NT2/D1 (cell line): ENCODE measurements around the gene RBM47.

Source experiments
- DNase-seq: peaks from one replicate; pipeline ENCODE4 v3.0.0-alpha.2; 2011; ENCODE audit warnings: low read depth, low spot score
- H3K27me3 ChIP-seq: 2 replicates; pipeline ENCODE4 v1.6.0; 2011; ENCODE audit warnings: mild to moderate bottlenecking; ENCODE audit not compliant: insufficient read length, insufficient read depth
- H3K36me3 ChIP-seq: 2 replicates; pipeline ENCODE4 v1.6.1; 2011; ENCODE audit warnings: mild to moderate bottlenecking, low read length, mixed read lengths; ENCODE audit not compliant: insufficient read depth, insufficient read length
- H3K4me1 ChIP-seq: 2 replicates; pipeline ENCODE4 v1.5.1; 2011; ENCODE audit not compliant: insufficient read depth, insufficient read length
- H3K4me3 ChIP-seq: 2 replicates; pipeline ENCODE4 v1.5.1; 2011; ENCODE audit warnings: low read depth; ENCODE audit not compliant: insufficient read length
- H3K9ac ChIP-seq: 2 replicates; pipeline ENCODE4 v1.6.0; 2011; ENCODE audit warnings: low read depth; ENCODE audit not compliant: insufficient read length
- H3K9me3 ChIP-seq: 2 replicates; pipeline ENCODE4 v1.5.1; 2011; ENCODE audit warnings: mild to moderate bottlenecking, low read length; ENCODE audit not compliant: insufficient read depth
- SUZ12 ChIP-seq: IDR thresholded peaks from 2 replicates; pipeline ENCODE4 v1.6.1; 2011; ENCODE audit not compliant: insufficient read length, insufficient read depth; ENCODE audit errors: extremely low read depth
- YY1 ChIP-seq: IDR thresholded peaks from 2 replicates; pipeline ENCODE4 v1.6.1; 2011; ENCODE audit not compliant: insufficient read length, insufficient read depth
- ZNF274 ChIP-seq: IDR thresholded peaks from 2 replicates; pipeline ENCODE4 v1.6.1; 2011; ENCODE audit warnings: mild to moderate bottlenecking, low read depth, low read length

Gene RBM47

DNA sequence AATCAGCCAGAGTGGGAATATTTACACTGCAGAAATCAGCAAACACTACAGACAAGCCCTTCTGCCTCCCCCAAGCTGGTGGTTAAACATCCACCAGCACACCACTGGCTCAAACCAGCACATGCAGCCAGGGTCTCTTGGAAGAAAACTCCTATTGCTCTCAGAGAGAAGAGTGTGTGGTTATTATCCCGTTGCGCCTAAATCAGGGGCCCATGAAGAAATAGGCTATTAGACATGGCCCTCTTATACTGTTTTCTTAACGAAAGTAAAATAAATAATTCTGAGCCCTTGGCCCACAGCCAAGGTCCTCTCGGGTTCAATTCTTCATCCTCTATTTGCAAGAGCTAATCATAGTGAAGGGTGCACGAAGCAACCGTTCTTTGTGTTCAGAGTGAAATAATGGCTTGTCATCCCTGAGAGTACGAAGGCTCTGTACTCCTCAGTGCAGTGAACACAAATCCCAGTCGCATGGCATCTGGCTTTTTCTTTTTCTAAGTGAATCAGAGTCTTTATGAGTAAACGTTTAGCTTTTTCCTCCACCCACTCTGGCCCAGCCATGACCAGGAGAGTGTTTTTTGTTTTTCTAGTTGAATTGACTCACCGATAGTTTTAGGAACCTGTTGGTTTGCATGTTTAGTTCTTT lies 33.4 kb upstream of the RBM47 start:
- no peak for DNase-seq
- Histone ChIP-seq H3K9ac (no peak overlapping the region), H3K36me3 (no peaks in the 10 kb centered on the region), H3K27me3 (no peaks in the 10 kb centered on the region), H3K9me3 (no peaks in the 10 kb centered on the region), H3K4me1 (no peaks in the 10 kb centered on the region), H3K4me3 (no peak overlapping the region)
- no peak for TF ChIP-seq ZNF274
- no peak for TF ChIP-seq SUZ12
- TF ChIP-seq YY1 = no peak

DNA sequence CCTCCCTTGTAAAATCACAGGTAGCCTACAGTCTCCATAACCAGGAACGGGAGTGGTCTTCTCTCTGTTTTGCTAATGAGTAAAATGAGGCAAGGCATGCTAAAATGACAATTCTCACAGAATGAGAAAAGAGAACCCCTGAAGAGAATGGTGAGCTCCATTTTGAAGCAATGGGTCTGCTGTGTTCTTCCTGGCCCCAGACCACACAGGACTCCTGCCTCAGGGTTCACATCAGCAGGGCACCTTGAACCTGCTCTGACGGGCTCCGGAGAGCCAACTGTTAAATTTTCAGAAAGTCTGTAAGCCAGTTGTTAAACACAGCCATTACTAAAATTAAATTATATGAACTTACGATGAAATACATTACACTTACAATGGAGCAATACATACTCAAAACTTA lies 32.1 kb upstream of the RBM47 start:
- Histone ChIP-seq H3K9me3 (no peaks in the 10 kb centered on the region), H3K4me3 (no peak overlapping the region), H3K4me1 (no peaks in the 10 kb centered on the region), H3K27me3 (no peaks in the 10 kb centered on the region), H3K36me3 (no peaks in the 10 kb centered on the region), H3K9ac (no peak overlapping the region)
- no peak for DNase-seq
- TF ChIP-seq SUZ12 = no peak
- no peak for TF ChIP-seq ZNF274
- no peak for TF ChIP-seq YY1

DNA sequence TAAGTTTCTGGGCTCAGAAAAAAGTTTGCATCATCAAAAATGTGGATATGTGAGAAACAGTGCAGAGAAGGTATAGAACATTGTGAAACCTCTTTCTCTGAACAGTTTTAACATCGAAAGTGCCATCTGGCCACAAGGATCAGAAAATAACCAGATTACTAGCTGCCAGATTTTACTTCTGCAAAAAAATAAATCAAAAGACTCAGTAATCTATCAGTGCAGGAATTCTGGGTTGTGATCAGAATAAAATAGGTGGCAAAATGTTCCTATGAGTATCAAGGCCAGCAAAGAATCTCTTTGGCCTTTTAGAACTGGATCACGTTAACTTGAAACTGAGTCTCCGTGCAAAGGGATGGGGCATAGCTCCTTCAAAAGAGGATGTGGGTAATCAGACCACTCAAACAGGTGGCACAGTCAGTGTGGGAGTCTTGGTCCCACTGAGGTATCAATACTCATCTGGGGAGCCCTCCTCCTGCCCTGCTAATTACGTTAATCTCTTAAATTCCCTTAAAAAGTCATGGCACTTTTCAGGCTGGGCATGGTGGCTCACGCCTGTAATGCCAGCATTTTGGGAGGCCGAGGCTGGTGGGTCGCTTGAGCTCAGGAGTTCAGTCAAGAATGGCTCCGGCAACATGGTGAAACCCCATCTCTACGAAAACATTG lies 26.7 kb upstream of the RBM47 start:
- no peaks in the 10 kb centered on the region for H3K36me3 ChIP-seq
- no peak overlapping the region for H3K4me3 ChIP-seq
- H3K9ac ChIP-seq = no peak overlapping the region
- TF ChIP-seq ZNF274 (no peak), SUZ12 (no peak), YY1 (no peak)
- no peaks in the 10 kb centered on the region for H3K27me3 ChIP-seq
- H3K4me1 ChIP-seq = peaks cover 3% of the 10 kb centered on the region
- no peaks in the 10 kb centered on the region for H3K9me3 ChIP-seq
- DNase-seq = no peak

DNA sequence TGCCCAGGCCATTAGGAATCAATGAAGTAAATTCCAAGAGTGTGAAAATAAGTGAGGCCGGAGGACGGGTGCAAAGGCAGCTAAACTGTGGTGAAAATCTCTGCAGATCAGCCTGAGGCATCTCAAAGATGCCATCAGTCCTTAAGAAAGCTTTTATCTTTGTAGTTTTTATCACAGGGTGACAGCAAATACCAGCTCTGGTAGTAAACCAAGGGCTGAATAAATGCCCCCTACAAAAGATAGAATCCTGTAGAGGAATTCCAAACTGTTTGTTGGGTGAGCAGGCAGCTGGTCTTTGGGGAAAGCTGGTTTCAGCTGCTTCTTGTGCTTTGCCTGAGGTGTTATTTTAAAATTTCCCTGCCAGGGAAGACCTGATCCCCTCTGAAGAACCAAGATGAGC lies 21.6 kb upstream of the RBM47 start:
- no peak for DNase-seq
- Histone ChIP-seq H3K36me3 (no peaks in the 10 kb centered on the region), H3K9me3 (no peaks in the 10 kb centered on the region), H3K4me3 (no peak overlapping the region), H3K27me3 (no peaks in the 10 kb centered on the region), H3K4me1 (peaks cover 8% of the 10 kb centered on the region), H3K9ac (no peak overlapping the region)
- no peak for TF ChIP-seq ZNF274
- no peak for TF ChIP-seq SUZ12
- no peak for TF ChIP-seq YY1

DNA sequence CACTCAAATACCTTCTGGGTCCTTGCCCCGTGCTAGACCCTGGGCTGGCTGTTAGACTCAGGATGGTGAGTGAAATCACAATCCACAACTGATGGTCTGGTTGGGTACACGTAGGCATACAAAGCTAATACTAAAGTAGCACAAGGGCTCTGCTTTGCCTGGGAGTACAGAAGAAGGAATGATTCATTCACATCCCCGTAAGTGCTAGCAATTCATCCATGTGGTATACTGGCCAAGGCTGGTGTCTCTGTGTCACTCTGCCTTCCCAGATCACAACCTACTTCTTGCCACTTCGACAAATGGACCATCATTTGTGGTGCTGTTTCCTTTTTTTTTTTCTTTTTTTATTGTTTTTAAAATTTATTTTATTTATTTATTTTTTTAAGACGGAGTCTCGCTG lies 19.7 kb upstream of the RBM47 start:
- no peak overlapping the region for H3K9ac ChIP-seq
- H3K4me3 ChIP-seq = no peak overlapping the region
- H3K27me3 ChIP-seq = no peaks in the 10 kb centered on the region
- no peaks in the 10 kb centered on the region for H3K9me3 ChIP-seq
- no peak for DNase-seq
- peaks cover 8% of the 10 kb centered on the region for H3K4me1 ChIP-seq
- H3K36me3 ChIP-seq = no peaks in the 10 kb centered on the region
- TF ChIP-seq YY1 (no peak), ZNF274 (no peak), SUZ12 (no peak)

DNA sequence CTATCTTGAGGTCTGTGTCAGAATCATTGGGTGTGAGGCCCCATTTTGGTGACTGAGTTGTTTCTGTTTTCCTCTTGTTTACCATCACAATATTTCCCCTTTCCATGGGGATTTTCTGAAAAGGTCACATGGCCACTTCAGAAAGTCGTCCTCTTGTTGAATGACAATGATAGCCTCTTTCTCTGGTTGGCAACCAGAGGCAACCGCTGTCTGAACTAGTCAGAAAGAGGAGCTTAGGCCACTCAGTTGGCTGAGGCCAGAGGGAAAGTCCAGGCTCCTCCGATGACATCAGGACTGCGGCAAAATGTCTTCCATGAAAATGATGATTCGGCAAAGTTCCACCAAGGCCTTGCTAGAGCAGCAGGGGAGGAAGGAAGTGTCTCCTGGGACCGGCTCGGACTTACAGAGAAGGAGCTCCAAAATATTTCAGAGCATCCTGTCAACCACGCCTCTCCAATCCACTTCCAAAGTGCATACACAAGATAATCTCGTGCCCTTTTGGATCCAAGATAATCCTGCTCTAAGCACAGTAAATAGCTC lies 19.1 kb upstream of the RBM47 start:
- Histone ChIP-seq H3K9ac (no peak overlapping the region), H3K4me1 (peaks cover 8% of the 10 kb centered on the region), H3K9me3 (no peaks in the 10 kb centered on the region), H3K27me3 (no peaks in the 10 kb centered on the region), H3K36me3 (no peaks in the 10 kb centered on the region), H3K4me3 (no peak overlapping the region)
- no peak for DNase-seq
- no peak for TF ChIP-seq ZNF274
- no peak for TF ChIP-seq SUZ12
- no peak for TF ChIP-seq YY1

DNA sequence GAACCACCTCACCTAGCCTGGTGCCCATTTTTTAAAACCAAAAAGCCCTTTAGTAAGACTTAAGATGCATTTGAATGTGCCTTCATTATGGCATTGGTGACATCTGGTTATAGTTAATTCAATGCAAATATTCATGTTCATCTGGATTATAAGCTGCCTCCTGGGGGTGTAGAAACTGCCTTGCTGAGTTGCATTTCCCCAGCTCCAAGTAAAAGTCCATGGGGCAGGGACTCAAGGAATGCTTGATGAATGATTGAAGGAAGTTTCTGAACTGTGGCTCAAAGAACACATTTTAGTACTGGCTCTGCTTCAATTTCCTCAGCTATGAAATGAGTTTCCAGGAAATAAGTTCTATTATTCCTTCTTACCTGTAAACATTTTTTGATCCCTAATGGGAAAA lies 18.5 kb upstream of the RBM47 start:
- TF ChIP-seq YY1 = no peak
- no peak for TF ChIP-seq ZNF274
- no peak for TF ChIP-seq SUZ12
- no peak for DNase-seq
- Histone ChIP-seq H3K9me3 (no peaks in the 10 kb centered on the region), H3K9ac (no peak overlapping the region), H3K4me3 (no peak overlapping the region), H3K4me1 (peaks cover 5% of the 10 kb centered on the region), H3K27me3 (no peaks in the 10 kb centered on the region), H3K36me3 (no peaks in the 10 kb centered on the region)

DNA sequence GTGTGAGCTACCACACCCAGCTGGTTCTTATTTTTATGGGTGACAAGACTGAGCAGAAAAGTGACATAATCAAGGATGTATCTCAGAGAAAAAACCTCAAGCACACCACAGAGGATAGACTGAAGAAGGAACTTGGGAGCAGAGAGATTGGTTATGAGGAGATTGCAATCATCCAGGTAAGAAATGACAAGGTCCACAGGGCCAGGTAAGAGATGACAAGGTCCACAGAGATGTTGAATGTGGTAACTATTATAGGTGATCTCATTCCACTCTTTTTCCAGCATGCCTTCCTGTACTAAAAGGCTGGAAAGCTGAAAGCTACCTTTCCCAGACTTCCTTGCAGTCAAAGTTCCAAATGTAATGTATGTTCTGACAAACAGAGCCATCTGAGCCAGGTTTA lies 15.9 kb upstream of the RBM47 start:
- Histone ChIP-seq H3K4me1 (peaks cover 5% of the 10 kb centered on the region), H3K27me3 (no peaks in the 10 kb centered on the region), H3K9ac (no peak overlapping the region), H3K9me3 (no peaks in the 10 kb centered on the region), H3K4me3 (no peak overlapping the region), H3K36me3 (no peaks in the 10 kb centered on the region)
- TF ChIP-seq YY1 = no peak
- no peak for DNase-seq
